ENCODE data around the gene CASZ1.

- TF ChIP-seq, protein P1, sequence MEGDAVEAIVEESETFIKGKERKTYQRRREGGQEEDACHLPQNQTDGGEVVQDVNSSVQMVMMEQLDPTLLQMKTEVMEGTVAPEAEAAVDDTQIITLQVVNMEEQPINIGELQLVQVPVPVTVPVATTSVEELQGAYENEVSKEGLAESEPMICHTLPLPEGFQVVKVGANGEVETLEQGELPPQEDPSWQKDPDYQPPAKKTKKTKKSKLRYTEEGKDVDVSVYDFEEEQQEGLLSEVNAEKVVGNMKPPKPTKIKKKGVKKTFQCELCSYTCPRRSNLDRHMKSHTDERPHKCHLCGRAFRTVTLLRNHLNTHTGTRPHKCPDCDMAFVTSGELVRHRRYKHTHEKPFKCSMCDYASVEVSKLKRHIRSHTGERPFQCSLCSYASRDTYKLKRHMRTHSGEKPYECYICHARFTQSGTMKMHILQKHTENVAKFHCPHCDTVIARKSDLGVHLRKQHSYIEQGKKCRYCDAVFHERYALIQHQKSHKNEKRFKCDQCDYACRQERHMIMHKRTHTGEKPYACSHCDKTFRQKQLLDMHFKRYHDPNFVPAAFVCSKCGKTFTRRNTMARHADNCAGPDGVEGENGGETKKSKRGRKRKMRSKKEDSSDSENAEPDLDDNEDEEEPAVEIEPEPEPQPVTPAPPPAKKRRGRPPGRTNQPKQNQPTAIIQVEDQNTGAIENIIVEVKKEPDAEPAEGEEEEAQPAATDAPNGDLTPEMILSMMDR (IDR thresholded peaks at IDR 0.05) = no peak
- no peak for TF ChIP-seq POLR2A (IDR thresholded peaks at IDR 0.05)
Observed at GRCh38 chr1:10676963-10677362, 119.5 kb downstream of the CASZ1 start.

All from adrenal gland (tissue), 5 donors.